HG02588 (cell line): ENCODE results near the gene ZMYM2.
A peak's percentile ranks its signal among the peaks of the same experiment; 100 is the strongest.

Experiments
- ATAC-seq: cut with Tn5 transposase; IDR thresholded peaks from one replicate; pipeline ENCODE4 v1.9.1; 2021; ENCODE audit warnings: mild to moderate bottlenecking, moderate library complexity; ENCODE audit not compliant: unreplicated experiment

The ZMYM2 gene

DNA sequence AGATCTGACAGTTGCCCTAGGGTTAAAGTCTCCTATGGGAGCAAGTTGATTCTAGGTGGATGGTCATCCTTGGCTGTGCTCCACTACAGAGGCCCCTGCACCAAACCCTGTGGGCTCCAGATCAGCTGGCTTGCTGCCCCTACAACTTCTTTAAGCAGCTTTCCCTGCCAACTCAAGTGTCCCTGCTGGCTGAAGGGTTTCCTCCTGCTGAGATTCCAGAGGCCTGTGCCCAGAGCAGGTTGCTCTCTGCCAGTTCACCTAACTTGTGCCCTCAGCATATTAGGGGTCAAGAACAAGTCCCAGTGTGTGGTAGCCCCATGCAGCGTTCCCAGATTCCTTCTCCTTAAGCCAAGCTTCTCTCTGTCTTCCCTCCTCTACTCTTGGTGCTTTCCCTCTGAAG, 85.6 kb downstream of the ZMYM2 start:
- no peak for ATAC-seq

GRCh38 chr13:20045950-20046548, 87.5 kb downstream of the ZMYM2 start:
- ATAC-seq: no peak

DNA sequence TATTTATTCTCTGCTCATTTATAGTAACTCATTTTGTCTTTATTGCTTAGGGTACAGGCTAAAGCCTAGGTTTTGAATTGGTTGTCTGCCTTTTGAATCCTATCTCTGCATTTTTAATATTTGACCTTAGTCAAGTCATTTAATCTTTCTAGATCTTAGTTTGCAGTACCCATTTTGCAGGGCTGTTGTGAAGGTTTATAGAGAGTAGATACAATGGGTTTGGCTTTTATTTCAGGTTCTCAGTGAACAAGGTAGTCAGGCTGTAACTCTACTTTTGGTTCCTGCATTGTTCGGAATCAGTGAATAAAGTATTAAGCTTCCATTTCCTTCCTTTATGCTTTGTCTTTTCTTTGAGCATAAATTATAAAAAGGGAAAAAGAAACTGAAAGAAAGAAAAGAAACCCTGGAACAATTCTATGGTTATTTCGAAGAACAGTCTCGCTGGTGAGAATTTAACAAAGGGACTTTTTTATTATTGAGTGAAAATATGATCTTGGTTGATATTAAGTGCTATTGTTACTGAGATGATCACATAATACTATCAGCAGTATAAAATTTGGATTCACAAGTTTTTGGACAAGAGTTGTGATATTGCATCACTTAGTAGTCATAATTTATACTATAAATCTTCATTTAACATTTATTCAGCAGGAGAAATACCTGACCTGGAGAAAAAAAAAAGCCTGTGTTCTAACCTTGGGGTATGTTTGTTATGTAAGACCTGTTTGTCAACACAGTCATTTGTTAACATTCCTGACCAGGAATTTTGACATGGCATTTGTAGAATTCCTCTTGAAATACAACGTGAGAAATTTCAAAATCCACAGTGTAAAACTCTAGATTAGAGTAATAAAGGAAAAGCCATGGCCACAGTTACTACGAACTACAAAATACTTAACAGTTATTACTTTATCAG, 91.3 kb downstream of the ZMYM2 start:
- ATAC-seq: no peak

DNA sequence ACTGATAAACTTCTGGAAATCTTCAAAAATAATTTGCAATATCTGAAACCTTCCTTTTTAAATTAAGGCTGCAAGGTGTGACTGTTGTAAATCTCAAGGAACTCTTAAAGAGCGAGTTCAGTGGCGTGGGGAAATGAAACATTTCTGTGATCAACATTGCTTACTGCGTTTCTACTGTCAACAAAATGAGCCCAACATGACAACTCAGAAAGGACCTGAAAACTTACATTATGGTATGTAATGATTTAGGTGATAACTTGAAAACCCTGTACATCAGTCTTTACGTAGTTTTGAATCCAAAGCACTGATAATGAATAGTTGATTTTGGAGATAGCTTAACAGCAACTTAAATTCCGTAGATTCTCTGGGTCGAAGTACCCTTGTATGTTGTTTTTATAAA, 92.8 kb downstream of the ZMYM2 start:
- ATAC-seq: no peak

DNA sequence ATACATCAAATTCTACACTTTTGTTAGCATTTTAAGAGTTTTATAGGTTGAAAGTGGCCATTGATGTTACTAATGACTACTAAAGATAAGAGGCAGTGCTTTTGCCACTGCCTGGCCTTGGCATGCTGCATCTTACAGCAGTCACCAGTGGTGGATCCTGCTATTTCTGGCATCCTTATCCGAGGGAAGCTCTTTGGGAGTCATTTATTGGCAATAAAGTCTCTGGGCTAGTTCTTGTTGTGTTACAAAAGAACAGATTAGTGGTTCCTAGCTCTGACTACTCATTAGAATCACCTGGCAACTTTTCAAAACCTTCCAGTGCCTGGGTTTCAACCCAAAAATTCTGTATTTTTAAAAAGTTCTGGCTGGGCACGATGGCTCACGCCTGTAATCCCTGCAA, 94.5 kb downstream of the ZMYM2 start:
- ATAC-seq: no peak

GRCh38 chr13:20053891-20054290, 95.4 kb downstream of the ZMYM2 start:
- no peak for ATAC-seq

- no peak for ATAC-seq
Measured at GRCh38 chr13:20054586-20054985, 96.1 kb downstream of the ZMYM2 start.

DNA sequence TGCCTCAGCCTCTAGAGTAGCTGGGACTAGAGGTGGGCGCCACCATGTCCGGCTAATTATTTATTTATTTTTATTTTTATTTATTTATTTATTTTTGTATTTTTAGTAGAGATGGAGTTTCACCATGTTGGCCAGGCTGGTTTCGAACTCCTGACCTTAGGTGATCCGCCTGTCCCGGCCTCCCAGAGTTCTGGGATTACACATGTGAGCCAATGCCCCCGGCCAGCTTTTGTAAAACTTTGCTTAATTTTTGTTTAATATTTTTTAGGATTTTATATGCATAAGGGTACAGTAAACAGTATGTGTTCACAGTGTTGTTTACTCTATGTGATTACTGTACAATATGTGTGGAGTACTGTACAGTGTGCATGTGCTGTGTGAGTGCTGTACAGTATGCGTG, 98.7 kb downstream of the ZMYM2 start:
- ATAC-seq: no peak

- ATAC-seq: no peak
Measured at GRCh38 chr13:20057963-20058362, 99.4 kb downstream of the ZMYM2 start.

DNA sequence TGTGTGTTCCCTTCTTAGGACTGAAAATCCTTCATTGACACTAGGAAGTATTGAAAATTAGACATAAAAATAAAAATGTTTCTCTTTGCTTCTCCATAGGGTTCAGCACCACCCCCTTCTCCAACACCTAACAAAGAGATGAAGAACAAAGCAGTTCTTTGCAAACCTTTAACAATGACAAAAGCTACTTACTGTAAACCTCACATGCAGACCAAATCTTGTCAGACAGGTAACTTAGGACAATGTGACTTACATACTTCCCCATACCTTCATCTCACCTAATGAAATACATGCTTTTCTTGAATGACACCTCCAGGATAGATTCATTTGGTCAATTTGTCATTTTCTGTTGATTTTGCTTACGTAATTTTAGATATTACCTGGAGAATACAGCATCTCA, 99.9 kb downstream of the ZMYM2 start:
- ATAC-seq: no peak

DNA sequence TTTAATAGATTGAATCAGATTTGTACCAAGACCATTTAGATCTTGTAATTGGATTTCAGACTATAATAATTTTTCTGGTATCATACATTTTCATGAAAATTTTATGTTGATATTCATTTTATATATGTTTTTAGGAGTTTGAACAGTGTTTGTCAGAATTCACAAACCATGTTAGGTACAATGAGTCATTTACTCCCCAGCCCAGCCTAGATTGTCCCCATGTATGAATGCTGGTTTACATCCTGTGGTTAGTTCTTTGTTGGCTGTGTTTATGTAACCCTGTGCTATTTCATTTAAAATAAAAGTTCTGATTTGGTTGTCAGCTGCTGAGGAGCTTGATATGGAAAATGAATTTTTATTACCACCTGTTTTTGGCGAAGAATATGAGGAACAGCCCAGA, 105.6 kb downstream of the ZMYM2 start:
- ATAC-seq: no peak

- no peak for ATAC-seq
Measured at GRCh38 chr13:20065516-20065915, 107.0 kb downstream of the ZMYM2 start.

GRCh38 chr13:20069956-20070355, 111.4 kb downstream of the ZMYM2 start:
- ATAC-seq: no peak

DNA sequence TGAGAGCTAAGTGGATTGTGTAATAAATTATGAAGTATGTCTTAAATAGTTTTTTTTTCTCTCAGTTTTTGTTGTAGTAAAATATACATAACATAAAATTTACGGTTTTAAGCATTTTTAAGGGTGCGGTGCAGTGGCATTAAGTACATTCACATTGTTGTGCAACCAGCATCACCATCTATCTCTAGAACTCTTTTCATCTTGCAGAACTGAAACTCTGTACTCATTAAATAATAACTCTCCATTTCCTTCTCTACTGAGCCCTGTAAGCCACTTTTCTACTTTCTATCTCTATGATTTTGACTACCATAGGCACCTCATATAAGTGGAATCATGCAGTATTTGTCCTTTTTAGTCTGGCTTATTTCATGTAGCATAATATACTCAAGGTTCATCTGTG, 115.2 kb downstream of the ZMYM2 start:
- ATAC-seq: peak; percentile 58

DNA sequence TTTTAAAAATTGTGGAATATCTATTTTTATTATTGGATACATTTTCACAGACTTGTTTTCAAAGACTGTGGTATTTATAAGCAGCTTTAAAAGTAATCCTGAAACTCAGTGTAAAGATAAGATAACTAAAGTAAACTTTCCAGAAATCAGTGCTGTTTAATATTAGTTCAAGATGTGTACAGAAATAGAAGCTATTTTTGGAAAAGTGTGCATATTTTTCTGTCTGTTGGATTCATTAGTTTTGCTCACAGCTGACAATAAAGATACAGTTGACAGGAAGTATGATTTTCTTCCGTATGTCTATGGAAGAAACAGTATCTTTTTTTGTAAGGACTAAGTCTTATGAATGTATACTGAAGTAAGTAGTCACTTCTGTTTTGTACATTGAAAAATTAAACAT, 116.4 kb downstream of the ZMYM2 start:
- no peak for ATAC-seq

GRCh38 chr13:20077086-20077485, 118.6 kb downstream of the ZMYM2 start:
- ATAC-seq: no peak

GRCh38 chr13:20080377-20081164, 122.0 kb downstream of the ZMYM2 start:
- ATAC-seq: no peak

GRCh38 chr13:20090349-20090748, 131.8 kb downstream of the ZMYM2 start:
- no peak for ATAC-seq

DNA sequence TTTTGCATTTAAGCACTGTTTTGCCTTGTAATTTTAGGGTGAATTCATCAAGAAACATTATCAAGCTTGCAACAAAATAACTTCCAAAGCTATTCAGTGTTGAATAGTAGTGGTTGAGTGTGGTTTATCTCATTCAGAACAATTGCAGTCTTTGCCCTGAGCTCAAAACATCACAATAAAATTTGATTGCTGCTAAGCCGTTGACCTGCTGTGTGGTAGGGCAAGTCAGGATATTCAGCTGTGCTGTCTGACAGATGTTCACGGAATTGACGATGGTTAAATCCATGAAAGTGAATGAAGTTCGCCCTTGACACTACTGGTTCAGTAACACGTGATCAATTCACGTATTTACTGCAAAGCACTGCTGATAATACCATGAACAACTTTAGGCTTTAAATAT, 135.4 kb downstream of the ZMYM2 start:
- ATAC-seq: no peak

GRCh38 chr13:20099319-20099718, 140.8 kb downstream of the ZMYM2 start:
- ATAC-seq: no peak

DNA sequence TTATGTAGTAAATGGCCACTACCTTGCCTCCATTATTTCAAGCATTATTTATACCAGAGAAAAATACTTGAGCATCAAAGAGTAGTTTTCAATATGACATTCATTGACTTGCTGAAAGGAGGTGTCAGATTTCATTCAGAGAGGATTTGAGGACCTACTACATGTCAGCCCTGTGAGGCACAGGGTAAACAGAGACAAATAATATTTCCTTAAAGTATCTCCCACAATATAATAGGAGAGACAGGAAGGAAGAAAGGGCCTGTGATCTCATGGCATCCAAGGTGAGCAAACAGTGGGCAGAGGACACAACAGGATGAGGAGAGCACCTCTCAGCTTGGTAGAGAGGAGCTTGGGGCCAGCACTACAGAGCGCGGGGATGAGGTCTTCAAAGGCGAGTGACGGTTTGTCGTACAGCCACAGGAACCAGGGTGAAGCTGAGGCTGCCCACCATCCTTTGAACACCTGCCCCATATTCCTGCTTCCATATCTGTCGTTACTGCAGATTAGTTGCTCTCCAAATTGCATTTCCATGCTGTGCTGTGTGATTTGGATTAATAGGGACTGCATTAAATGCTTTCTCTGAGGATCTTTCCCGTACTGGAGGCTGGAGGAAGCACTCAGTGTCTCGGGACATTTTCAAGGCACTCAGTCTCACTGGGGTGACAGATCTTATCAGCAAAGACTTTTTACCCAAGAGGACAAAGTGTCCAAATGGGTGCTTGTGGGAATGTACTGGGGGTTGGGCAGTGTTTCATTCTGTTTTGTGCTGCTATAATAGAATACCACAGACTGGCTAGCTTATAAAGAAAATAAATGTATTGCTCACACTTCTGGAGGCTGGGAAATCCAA, 143.2 kb downstream of the ZMYM2 start:
- no peak for ATAC-seq
